HEK293 (cell line): Measurements from ENCODE around the gene RPS14.

ENCODE experiments used
- CTCF ChIA-PET: fragments of 350-600 bp; formaldehyde crosslinking; extraction: SDS; loops from one replicate; lab custom pipeline; 2021; ENCODE audit warnings: antibody characterized with exemption; lab: Yijun Ruan, JAX
- POLR2A ChIA-PET: fragments of 300-600 bp; formaldehyde crosslinking; extraction: SDS; loops from one replicate; lab custom pipeline; 2020; ENCODE audit warnings: antibody characterized with exemption, inconsistent platforms; lab: Yijun Ruan, JAX
- H3K27ac ChIP-seq: fragments of 200-500 bp; sonication (Bioruptor generic); 2 replicates; pipeline ENCODE4 v1.5.1; 2014; ENCODE audit warnings: low read depth, low read length, control low read depth, inconsistent platforms; ENCODE audit errors: extremely low read depth
- H3K36me3 ChIP-seq, 2 experiments: fragments of 200-500 bp in 1 of 2; sonication (Bioruptor generic) in 1 of 2; 1 replicate in 1 of 2; 2 replicates in 1 of 2; pipeline ENCODE4 v1.5.1; 2014 to 2017; ENCODE audit warnings: inconsistent platforms in 2 of 2, low read length in 2 of 2; ENCODE audit not compliant: control insufficient read depth in 2 of 2, insufficient read depth in 1 of 2
- H3K4me1 ChIP-seq: fragments of 200-500 bp; sonication (Bioruptor generic); 2 replicates; pipeline ENCODE4 v1.5.1; 2014; ENCODE audit warnings: mild to moderate bottlenecking, low read length, inconsistent platforms; ENCODE audit not compliant: control insufficient read depth, insufficient read depth
- H3K4me3 ChIP-seq: 2 replicates; pipeline ENCODE4 v1.5.1; 2011; ENCODE audit warnings: low read depth, mild to moderate bottlenecking, control low read depth, low read length, moderate library complexity
- H3K9me3 ChIP-seq: fragments of 200-500 bp; sonication (Bioruptor generic); 2 replicates; pipeline ENCODE4 v1.5.1; 2014; ENCODE audit warnings: low read depth, low read length, inconsistent platforms; ENCODE audit not compliant: control insufficient read depth, insufficient read depth
- HOXA7 ChIP-seq: sonication (generic); formaldehyde crosslinking; IDR thresholded peaks from 2 replicates; pipeline ENCODE4 v1.8.1; 2022; ENCODE audit warnings: missing genetic modification reagents, borderline replicate concordance
- IKZF3 ChIP-seq: fragments of 450-650 bp; IDR thresholded peaks from 2 replicates; pipeline ENCODE4 v1.5.0; 2018; ENCODE audit warnings: missing biosample characterization, mild to moderate bottlenecking, missing genetic modification characterization, moderate library complexity
- MZF1 ChIP-seq: fragments of 450-650 bp; formaldehyde crosslinking; IDR thresholded peaks from 2 replicates; pipeline ENCODE4 v1.5.1; 2017; ENCODE audit warnings: missing biosample characterization, missing genetic modification characterization, borderline replicate concordance
- WT1 ChIP-seq: fragments of 450-650 bp; formaldehyde crosslinking; IDR thresholded peaks from 2 replicates; pipeline ENCODE4 v1.5.1; 2016; ENCODE audit warnings: missing biosample characterization, missing genetic modification characterization
- ZNF114 ChIP-seq: fragments of 450-650 bp; formaldehyde crosslinking; IDR thresholded peaks from 2 replicates; pipeline ENCODE4 v1.5.0; 2017; ENCODE audit warnings: missing biosample characterization, missing genetic modification characterization
- ZNF16 ChIP-seq: fragments of 450-650 bp; formaldehyde crosslinking; IDR thresholded peaks from 2 replicates; pipeline ENCODE4 v1.5.1; 2016; ENCODE audit warnings: low read depth, missing biosample characterization, missing genetic modification characterization
- ZNF239 ChIP-seq: fragments of 450-650 bp; formaldehyde crosslinking; IDR thresholded peaks from 2 replicates; pipeline ENCODE4 v1.5.1; 2016; ENCODE audit warnings: missing biosample characterization, missing genetic modification characterization
- ZNF544 ChIP-seq: fragments of 450-650 bp; formaldehyde crosslinking; IDR thresholded peaks from 2 replicates; pipeline ENCODE4 v1.5.0; 2017; ENCODE audit warnings: missing biosample characterization, missing genetic modification characterization
- ZNF548 ChIP-seq: fragments of 450-650 bp; formaldehyde crosslinking; IDR thresholded peaks from 2 replicates; pipeline ENCODE4 v1.5.1; 2016; ENCODE audit warnings: missing biosample characterization, missing genetic modification characterization
- ZNF585B ChIP-seq: fragments of 450-650 bp; formaldehyde crosslinking; IDR thresholded peaks from 2 replicates; pipeline ENCODE4 v1.5.1; 2016; ENCODE audit warnings: missing biosample characterization, missing genetic modification characterization
- ZNF600 ChIP-seq: fragments of 450-650 bp; formaldehyde crosslinking; IDR thresholded peaks from 2 replicates; pipeline ENCODE4 v1.5.1; 2016; ENCODE audit warnings: missing biosample characterization, missing genetic modification characterization
- ZNF701 ChIP-seq: fragments of 450-650 bp; formaldehyde crosslinking; IDR thresholded peaks from 2 replicates; pipeline ENCODE4 v1.5.1; 2016; ENCODE audit warnings: missing biosample characterization, missing genetic modification characterization
- ZNF707 ChIP-seq: fragments of 450-650 bp; formaldehyde crosslinking; IDR thresholded peaks from 2 replicates; pipeline ENCODE4 v1.5.1; 2016; ENCODE audit warnings: missing biosample characterization, missing genetic modification characterization
- TF ChIP-seq, protein P1 (sequence below): fragments of 450-650 bp; formaldehyde crosslinking; IDR thresholded peaks from 2 replicates; pipeline ENCODE4 v1.5.1; 2016; ENCODE audit warnings: missing biosample characterization, missing genetic modification characterization
- TF ChIP-seq, protein P2 (sequence below): fragments of 450-650 bp; formaldehyde crosslinking; IDR thresholded peaks from 2 replicates; pipeline ENCODE4 v1.5.1; 2016; ENCODE audit warnings: missing biosample characterization, missing genetic modification characterization
- TF ChIP-seq, protein P3 (sequence below): fragments of 450-650 bp; formaldehyde crosslinking; conservative IDR thresholded peaks from 2 replicates; pipeline ENCODE4 v1.5.1; 2016; ENCODE audit warnings: low read depth, missing biosample characterization, missing genetic modification characterization
- TF ChIP-seq, protein P4 (sequence below): fragments of 450-650 bp; IDR thresholded peaks from 2 replicates; pipeline ENCODE4 v1.5.1; 2018; ENCODE audit warnings: missing biosample characterization, mild to moderate bottlenecking, missing genetic modification characterization
- TF ChIP-seq, protein P5 (sequence below): fragments of 450-650 bp; formaldehyde crosslinking; IDR thresholded peaks from 2 replicates; pipeline ENCODE4 v1.5.1; 2016; ENCODE audit warnings: missing biosample characterization, missing genetic modification characterization
- TF ChIP-seq, protein P6 (sequence below): fragments of 450-650 bp; formaldehyde crosslinking; IDR thresholded peaks from 2 replicates; pipeline ENCODE4 v1.5.1; 2017; ENCODE audit warnings: missing biosample characterization, missing genetic modification characterization

RPS14 gene

DNA sequence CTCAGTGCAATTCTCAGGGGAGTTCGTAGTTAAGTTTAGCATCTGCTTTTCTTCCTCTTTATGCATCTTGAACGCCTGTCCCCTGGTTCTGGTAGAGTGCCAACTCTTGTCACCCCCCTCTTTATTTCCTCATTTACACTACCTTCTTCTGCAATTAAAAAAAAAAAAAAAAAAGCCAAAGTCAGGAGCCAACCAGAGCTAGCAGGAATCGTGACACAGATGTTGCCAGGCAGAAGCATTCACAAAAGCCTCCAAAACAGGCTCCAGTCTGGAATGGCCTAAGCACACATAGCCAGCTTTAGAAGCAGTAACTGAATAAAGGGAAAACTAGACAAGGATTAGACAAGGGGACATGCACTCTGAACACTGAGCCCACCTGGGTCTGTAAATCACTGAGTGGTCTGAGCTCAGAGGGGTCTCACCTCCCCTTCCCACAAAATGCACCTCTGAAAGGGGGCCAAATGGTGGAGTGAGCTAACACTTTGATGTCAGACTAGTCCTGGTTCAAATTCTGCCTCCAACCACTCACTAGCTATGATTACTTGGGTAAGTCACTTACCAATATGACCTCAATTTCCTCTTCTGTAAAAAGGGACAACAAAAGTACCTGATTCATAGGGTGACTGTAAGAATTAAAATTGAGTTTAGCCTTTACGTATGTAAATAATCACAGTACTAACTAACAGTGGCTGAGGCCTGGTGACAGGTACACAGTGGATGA lies 38.9 kb downstream of the RPS14 start:
- Histone ChIP-seq H3K9me3 (no peaks in the 10 kb centered on the region), H3K27ac (no peak overlapping the region; the same call in 1 of the 2 replicates), H3K4me1 (peaks cover 3% of the 10 kb centered on the region; the same call in 1 of the 2 replicates), H3K36me3 (no peaks in the 10 kb centered on the region), H3K4me3 (no peak overlapping the region)
- ChIA-PET POLR2A (interaction anchor here (0.6 to 1.3 kb wide), 6 partner anchors 9 to 450 kb away, joined by 3 to 6 read pairs (median 4); partner anchors contain the start of gene SLC26A2), CTCF (interaction anchor here (0.6 to 2.3 kb wide), 5 partner anchors 16 to 529 kb away, joined by 3 to 7 read pairs (median 3); no protein-coding TSS in a partner anchor)
- TF ChIP-seq, protein P1, sequence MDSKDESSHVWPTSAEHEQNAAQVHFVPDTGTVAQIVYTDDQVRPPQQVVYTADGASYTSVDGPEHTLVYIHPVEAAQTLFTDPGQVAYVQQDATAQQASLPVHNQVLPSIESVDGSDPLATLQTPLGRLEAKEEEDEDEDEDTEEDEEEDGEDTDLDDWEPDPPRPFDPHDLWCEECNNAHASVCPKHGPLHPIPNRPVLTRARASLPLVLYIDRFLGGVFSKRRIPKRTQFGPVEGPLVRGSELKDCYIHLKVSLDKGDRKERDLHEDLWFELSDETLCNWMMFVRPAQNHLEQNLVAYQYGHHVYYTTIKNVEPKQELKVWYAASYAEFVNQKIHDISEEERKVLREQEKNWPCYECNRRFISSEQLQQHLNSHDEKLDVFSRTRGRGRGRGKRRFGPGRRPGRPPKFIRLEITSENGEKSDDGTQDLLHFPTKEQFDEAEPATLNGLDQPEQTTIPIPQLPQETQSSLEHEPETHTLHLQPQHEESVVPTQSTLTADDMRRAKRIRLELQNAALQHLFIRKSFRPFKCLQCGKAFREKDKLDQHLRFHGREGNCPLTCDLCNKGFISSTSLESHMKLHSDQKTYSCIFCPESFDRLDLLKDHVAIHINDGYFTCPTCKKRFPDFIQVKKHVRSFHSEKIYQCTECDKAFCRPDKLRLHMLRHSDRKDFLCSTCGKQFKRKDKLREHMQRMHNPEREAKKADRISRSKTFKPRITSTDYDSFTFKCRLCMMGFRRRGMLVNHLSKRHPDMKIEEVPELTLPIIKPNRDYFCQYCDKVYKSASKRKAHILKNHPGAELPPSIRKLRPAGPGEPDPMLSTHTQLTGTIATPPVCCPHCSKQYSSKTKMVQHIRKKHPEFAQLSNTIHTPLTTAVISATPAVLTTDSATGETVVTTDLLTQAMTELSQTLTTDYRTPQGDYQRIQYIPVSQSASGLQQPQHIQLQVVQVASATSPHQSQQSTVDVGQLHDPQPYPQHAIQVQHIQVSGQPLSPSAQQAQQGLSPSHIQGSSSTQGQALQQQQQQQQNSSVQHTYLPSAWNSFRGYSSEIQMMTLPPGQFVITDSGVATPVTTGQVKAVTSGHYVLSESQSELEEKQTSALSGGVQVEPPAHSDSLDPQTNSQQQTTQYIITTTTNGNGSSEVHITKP (tag by site-specific recombination), result peak; percentile 96
- TF ChIP-seq ZNF114 (tag by site-specific recombination), result no peak
- TF ChIP-seq ZNF600, result peak; percentile 75
- TF ChIP-seq ZNF16 (tag by site-specific recombination), result no peak
- no peak for TF ChIP-seq ZNF701 (tag by site-specific recombination)
- TF ChIP-seq, protein P2, sequence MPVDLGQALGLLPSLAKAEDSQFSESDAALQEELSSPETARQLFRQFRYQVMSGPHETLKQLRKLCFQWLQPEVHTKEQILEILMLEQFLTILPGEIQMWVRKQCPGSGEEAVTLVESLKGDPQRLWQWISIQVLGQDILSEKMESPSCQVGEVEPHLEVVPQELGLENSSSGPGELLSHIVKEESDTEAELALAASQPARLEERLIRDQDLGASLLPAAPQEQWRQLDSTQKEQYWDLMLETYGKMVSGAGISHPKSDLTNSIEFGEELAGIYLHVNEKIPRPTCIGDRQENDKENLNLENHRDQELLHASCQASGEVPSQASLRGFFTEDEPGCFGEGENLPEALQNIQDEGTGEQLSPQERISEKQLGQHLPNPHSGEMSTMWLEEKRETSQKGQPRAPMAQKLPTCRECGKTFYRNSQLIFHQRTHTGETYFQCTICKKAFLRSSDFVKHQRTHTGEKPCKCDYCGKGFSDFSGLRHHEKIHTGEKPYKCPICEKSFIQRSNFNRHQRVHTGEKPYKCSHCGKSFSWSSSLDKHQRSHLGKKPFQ (tag by site-specific recombination), result no peak
- no peak for TF ChIP-seq HOXA7
- TF ChIP-seq, protein P3, sequence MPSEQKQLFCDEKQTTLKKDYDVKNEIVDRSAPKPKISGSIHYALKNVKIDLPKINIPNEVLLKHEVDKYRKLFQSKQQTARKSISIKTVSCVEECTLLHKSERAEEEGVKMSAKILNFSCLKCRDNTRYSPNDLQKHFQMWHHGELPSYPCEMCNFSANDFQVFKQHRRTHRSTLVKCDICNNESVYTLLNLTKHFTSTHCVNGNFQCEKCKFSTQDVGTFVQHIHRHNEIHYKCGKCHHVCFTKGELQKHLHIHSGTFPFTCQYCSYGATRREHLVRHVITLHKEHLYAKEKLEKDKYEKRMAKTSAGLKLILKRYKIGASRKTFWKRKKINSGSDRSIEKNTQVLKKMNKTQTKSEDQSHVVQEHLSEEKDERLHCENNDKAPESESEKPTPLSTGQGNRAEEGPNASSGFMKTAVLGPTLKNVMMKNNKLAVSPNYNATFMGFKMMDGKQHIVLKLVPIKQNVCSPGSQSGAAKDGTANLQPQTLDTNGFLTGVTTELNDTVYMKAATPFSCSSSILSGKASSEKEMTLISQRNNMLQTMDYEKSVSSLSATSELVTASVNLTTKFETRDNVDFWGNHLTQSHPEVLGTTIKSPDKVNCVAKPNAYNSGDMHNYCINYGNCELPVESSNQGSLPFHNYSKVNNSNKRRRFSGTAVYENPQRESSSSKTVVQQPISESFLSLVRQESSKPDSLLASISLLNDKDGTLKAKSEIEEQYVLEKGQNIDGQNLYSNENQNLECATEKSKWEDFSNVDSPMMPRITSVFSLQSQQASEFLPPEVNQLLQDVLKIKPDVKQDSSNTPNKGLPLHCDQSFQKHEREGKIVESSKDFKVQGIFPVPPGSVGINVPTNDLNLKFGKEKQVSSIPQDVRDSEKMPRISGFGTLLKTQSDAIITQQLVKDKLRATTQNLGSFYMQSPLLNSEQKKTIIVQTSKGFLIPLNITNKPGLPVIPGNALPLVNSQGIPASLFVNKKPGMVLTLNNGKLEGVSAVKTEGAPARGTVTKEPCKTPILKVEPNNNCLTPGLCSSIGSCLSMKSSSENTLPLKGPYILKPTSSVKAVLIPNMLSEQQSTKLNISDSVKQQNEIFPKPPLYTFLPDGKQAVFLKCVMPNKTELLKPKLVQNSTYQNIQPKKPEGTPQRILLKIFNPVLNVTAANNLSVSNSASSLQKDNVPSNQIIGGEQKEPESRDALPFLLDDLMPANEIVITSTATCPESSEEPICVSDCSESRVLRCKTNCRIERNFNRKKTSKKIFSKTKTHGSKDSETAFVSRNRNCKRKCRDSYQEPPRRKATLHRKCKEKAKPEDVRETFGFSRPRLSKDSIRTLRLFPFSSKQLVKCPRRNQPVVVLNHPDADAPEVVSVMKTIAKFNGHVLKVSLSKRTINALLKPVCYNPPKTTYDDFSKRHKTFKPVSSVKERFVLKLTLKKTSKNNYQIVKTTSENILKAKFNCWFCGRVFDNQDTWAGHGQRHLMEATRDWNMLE (tag by site-specific recombination), result no peak
- TF ChIP-seq ZNF707 (tag by site-specific recombination), result no peak
- TF ChIP-seq ZNF548 (tag by site-specific recombination), result no peak
- TF ChIP-seq ZNF544 (tag by site-specific recombination), result no peak
- TF ChIP-seq, protein P4, sequence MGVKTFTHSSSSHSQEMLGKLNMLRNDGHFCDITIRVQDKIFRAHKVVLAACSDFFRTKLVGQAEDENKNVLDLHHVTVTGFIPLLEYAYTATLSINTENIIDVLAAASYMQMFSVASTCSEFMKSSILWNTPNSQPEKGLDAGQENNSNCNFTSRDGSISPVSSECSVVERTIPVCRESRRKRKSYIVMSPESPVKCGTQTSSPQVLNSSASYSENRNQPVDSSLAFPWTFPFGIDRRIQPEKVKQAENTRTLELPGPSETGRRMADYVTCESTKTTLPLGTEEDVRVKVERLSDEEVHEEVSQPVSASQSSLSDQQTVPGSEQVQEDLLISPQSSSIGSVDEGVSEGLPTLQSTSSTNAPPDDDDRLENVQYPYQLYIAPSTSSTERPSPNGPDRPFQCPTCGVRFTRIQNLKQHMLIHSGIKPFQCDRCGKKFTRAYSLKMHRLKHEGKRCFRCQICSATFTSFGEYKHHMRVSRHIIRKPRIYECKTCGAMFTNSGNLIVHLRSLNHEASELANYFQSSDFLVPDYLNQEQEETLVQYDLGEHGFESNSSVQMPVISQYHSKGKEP, result no peak
- no peak for TF ChIP-seq IKZF3 (tag by site-specific recombination)
- TF ChIP-seq, protein P5, sequence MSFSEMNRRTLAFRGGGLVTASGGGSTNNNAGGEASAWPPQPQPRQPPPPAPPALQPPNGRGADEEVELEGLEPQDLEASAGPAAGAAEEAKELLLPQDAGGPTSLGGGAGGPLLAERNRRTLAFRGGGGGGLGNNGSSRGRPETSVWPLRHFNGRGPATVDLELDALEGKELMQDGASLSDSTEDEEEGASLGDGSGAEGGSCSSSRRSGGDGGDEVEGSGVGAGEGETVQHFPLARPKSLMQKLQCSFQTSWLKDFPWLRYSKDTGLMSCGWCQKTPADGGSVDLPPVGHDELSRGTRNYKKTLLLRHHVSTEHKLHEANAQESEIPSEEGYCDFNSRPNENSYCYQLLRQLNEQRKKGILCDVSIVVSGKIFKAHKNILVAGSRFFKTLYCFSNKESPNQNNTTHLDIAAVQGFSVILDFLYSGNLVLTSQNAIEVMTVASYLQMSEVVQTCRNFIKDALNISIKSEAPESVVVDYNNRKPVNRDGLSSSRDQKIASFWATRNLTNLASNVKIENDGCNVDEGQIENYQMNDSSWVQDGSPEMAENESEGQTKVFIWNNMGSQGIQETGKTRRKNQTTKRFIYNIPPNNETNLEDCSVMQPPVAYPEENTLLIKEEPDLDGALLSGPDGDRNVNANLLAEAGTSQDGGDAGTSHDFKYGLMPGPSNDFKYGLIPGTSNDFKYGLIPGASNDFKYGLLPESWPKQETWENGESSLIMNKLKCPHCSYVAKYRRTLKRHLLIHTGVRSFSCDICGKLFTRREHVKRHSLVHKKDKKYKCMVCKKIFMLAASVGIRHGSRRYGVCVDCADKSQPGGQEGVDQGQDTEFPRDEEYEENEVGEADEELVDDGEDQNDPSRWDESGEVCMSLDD (tag by site-specific recombination), result no peak
- TF ChIP-seq, protein P6, sequence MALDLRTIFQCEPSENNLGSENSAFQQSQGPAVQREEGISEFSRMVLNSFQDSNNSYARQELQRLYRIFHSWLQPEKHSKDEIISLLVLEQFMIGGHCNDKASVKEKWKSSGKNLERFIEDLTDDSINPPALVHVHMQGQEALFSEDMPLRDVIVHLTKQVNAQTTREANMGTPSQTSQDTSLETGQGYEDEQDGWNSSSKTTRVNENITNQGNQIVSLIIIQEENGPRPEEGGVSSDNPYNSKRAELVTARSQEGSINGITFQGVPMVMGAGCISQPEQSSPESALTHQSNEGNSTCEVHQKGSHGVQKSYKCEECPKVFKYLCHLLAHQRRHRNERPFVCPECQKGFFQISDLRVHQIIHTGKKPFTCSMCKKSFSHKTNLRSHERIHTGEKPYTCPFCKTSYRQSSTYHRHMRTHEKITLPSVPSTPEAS (tag by site-specific recombination), result no peak
- no peak for TF ChIP-seq MZF1 (tag by site-specific recombination)
- no peak for TF ChIP-seq ZNF239 (tag by site-specific recombination)
- 0 out of 2 replicates have a peak, but pooled peaks have one; percentile 10 for TF ChIP-seq WT1 (tag by site-specific recombination)
- TF ChIP-seq ZNF585B (tag by site-specific recombination), result no peak
